8988T (cell line): Measurements from ENCODE around the gene CHN2.
"Not testable (repeated sequence)": the region's sequence is repeated elsewhere in the genome, so short reads cannot be mapped to it uniquely, and the experiment has no call there.

ENCODE experiments used
- DNase-seq: peaks from one replicate; pipeline ENCODE4 v3.0.0; 2011

The CHN2 gene

DNA sequence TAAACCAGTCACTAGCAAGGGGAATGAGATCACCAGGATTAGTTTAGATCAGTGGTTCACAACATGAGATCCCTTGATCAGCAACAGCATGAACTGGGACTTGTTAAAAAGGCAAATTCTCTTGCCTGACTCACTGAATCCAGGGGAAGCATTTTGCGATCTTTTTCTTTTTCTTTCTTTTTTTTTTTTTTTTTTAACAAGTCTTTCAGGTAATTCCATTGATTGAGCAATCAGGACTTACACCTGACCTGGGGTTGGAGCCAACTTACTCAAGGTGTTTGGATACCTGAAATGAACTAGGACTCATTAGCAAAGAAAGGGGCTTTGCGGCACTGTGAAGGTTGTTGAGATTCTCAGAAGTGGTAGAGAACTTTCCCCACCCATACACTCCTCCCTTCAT is 321.9 kb downstream of the CHN2 start:
- no peak for DNase-seq

DNA sequence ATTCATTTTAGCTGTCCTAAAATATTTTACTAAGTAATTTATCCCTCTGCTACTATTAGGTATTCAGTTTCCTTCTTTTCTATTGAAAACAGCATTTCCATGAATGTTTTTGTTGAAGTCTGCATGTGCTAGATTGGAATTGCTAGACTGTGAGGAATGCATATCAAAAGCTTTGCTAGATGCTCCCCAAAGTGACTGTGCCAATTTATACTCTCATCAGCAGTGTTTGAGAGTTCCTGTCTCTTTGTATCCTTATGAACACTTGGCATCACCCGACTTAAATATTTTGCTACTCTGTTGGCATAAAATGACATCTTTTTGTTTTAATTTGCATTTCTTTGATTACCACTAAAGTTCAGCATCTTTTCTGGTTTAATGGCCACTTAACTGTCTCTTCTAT is 324.0 kb downstream of the CHN2 start:
- no peak for DNase-seq

DNA sequence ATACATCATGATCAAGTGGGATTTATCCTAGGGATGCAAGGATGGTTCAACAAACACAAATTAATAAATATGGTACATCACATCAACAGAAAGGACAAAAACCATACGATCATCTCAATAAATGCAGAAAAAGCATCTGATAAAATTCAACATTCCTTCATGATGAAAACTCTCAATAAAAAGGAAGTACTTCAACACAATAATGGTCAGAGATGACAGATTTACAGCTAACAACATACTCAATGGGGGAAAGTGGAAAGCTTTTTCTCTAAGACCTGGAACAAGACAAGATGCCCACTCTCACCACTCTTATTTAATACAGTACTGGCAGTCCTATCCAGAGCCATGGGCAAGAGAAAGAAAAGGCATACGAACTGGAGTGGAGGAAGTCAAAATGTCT is 329.2 kb downstream of the CHN2 start:
- DNase-seq: no peak

DNA sequence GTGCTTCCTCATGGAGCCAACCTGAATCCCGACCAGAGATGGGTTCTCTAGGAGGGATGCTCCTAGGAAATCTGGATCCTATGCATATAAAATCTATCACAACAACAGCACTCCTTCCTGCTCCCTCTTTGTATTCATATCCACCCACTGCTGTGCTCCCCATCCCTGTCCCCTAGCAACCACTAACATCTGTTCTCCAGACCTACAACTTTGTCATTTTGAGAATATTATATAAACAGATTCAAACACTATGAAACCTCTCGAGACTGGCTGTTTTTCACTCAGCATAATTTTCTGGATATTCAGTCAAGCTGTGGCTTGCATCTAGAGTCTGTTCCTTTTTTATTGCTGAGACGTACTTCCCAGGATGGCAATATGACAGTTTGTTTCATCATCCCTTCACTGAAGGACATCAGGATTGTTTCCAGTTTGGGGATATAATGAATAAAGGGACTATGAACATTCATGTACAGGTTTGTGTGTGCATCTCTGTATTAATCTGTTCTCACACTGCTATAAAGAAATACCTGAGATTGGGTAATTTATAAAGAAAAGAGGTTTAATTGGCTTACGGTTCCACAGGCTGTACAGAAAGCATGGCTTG is 333.0 kb downstream of the CHN2 start:
- DNase-seq: no peak

DNA sequence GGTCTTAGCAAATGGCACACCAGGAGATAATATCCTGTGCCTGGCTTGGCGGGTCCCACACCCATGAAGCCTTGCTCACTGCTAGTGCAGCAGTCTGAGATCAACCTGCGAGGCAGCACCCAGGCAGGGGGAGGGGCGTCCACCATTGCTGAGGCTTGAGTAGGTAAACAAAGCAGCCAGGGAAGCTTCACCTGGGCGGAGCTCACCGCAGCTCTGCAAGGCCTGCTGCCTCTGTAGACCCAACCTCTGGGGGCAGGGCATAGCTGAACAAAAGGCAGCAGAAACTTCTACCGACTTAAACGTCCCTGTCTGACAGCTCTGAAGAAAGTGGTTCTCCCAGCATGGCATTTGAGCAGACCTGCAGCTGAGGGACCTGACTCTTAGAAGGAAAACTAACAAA is 334.0 kb downstream of the CHN2 start:
- DNase-seq: not testable (repeated sequence)
